ENCODE measurements around the gene WNT5B.
"Not testable (repeated sequence)": the region's sequence is repeated elsewhere in the genome, so short reads cannot be mapped to it uniquely, and the experiment has no call there.

The WNT5B gene

DNA sequence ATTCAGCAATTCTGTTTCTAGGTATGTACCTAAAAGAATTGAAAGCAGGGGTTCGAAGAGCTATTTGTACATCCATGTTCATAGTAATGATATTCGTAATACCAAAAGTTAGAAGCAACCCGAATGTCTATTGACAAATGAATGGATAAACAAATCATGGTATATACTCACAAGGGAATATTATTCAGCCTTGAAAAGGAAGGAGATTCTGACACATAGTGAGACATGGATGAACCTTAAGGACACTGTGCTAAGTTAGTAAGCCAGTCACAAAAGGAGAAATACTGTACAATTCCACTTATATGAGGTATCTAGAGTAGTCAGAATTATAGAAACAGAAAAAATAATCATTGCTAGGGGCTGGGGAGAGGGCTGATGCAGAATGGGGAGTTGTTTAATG is 30.3 kb upstream of the WNT5B start:
- DNase-seq (ENCODE audit: low spot score) = no peak

DNA sequence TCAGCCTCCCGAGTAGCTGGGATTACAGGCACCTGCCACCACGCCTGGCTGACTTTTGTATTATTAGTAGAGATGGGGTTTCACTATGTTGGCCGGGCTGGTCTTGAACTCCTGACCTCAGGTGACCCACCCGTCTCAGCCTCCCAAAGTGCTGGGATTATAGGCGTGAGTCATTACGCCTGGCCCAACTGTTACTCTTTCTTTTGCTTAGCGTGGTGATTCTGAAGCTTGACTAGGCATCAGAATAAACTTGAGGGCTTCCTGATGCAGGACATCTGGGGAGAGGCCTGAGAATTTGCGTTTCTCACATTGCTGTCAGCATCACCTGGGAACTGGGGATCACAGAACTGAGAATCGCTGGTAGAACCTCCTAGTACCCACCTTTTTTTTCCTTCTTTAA is 26.3 kb upstream of the WNT5B start:
- not testable (repeated sequence) for DNase-seq (ENCODE audit: low spot score)

DNA sequence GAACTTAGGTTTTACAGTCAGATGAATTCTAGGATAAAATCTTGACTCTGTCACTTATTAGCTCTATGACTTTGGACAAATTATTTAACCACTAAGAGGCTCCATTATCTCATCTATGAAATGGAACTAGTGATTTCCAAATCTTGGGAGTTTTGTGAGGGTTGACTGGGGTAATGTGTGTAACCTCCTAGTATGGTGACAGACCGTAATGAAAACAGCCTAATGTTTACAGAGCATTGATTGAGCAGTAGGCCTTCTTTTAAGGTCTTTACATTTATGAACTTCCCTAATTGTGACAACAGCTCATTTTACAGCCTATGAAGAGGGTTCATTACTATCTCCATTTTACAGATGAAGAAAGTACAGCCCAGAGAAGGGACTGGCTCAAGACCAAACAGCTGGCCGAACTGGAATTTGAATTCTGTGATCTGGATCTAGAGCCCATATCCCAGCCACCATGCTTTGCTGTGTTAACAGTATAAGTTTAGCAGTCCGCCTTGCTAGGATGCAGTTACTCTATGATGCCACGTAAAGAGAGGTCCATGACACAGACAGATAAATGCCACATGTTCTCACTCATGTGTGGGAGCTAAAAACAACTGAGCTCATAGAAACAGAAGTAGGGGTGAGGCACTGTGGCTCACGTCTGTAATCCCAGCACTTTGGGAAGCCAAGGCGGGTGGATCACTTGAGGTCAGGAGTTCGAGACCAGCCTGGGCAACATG is 25.6 kb upstream of the WNT5B start:
- no peak for DNase-seq (ENCODE audit: low spot score)

DNA sequence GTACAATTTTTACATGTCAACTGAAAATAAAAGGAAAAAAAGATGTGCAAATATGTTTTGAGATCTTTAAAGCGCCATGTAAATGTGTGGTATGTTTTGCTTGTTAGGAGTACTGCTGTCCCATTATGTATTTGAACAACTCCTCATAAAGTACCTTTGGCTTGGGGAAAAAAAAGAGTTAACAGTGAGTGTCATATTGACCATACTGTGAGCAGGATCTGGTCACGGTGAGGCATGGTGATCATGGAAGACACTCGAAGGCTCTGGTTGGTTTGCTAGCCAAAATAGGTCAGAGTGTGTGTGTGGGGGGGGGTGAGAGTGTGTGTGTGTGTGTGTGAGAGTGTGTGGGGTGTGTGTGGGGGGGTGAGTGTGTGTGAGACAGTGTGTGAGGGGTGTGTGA is 24.6 kb upstream of the WNT5B start:
- no peak for DNase-seq (ENCODE audit: low spot score)

DNA sequence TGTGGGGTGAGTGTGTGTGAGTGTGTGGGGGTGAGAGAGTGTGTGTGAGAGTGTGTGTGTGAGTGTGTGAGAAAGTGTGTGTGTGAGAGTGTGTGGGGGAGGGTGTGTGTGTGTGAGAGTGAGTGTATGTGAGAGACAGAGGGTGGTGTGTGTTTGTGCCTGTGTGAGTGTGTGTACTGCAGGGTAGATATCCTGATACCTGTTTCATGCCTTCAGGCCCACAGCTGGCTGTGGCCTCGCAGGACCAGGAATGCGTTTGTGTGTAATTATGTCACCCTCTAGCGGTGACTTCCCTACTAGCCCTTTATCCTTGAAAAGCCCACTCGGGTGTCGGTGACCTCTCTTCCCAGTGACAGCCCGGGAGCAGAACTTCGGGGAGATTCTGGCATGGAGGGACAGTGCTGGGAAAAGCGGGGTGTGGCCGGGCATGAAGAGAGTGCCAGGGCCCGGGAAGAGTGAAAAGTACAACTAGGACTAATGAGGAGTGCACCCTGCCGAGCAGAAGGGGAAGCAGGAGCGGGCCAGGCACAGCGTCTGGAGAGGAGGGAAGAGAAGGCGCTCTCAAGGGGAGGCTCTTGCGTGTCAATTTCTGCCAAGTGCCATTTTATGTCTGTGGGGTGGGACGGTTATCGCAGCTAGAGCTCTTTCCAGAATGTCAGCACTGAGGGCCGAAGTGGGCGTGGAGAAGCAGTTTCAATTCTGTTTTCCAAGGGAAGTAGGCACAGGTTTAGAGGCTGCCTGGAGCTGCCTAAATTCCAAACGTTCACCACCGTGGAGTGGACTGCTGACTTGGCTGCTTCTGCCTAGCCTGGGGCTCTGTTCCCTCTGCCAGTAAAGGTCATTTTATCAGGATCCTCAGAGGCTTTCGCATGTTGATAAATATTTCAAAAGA is 23.7 kb upstream of the WNT5B start:
- DNase-seq (ENCODE audit: low spot score) = peak; percentile 83

DNA sequence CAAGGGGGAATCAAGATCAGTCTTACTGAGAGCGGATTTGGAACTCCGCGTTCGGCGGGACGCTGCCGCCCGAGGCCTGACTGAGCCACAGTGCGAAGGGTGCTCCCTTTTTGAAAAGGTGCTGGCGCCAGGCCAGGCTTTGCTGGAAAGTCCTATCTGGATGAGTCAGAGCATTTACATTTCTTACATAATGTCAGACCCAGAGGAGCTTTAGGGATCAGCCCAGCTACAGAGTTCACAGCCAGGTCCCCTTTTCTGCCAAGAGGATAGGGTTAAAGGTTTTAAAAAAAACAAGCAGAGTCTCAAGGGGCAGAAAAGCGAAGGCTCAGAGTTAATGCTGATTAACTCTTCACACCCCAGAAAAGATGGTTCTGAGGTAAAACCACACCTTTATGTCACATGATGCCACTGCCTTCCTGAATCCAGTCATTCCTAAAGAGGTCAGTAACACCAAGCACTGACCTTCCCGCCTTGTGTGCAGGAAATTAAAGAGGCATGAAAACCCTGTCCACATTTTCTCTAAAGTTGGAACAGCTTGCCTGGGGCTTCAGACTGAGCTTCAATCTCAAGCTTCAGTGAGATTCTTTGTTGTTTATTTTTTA is 22.9 kb upstream of the WNT5B start:
- DNase-seq (ENCODE audit: low spot score) = peak; percentile 89

DNA sequence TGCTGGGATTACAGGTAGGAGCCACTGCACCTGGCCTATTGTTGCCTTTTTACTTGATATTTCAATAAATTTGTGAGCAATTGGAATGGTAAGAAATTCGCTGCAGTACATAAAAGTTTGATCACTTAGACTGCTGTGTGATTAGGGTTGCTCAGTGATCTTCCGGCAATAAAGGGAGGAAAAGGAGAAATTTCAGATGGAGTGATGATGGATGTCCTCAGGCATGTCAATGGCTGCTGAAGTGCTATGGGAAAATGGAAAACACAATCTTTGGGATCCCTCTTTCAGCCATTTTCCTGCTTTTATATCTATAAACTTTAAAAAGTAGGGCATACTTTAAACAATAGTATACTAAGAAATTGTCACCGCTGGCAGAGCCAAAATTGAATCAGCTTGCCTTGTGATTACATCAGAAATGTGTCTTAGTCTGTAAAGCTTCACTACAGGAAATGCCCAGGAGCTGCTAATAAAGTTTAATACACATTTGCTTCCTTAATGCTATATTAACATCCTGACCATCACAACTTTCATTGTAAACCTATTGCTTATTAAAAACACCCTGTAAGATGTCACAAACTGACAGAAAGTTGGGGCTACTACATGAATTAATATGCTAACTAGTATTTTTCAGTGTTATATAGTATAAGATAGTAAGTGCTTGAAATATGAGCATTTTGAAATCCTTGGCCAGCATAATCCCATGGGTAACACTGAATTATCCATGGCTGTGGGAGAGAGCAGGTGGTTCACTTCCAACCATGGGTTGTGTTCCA is 20.9 kb upstream of the WNT5B start:
- DNase-seq (ENCODE audit: low spot score) = peak; percentile 49

DNA sequence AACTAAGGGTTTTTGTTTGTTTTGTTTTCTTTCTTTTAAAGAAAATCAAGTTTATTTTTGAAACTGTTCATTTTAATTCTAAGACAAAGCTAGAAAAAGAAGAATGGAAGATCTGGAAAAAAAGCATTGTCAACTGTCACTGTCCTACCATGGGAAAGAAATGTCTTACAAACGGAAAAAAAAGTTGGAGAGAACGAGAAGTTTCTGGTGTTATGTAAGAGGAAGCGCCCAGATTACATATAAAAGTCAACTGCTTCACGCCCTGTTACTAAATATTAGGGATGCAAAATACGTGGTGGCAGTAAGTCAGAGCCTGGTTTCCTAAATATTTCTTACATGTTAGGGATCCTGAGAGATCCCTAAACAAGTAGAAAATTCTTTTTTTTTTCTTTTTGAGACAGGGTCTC is 20.3 kb upstream of the WNT5B start:
- no peak for DNase-seq (ENCODE audit: low spot score)

DNA sequence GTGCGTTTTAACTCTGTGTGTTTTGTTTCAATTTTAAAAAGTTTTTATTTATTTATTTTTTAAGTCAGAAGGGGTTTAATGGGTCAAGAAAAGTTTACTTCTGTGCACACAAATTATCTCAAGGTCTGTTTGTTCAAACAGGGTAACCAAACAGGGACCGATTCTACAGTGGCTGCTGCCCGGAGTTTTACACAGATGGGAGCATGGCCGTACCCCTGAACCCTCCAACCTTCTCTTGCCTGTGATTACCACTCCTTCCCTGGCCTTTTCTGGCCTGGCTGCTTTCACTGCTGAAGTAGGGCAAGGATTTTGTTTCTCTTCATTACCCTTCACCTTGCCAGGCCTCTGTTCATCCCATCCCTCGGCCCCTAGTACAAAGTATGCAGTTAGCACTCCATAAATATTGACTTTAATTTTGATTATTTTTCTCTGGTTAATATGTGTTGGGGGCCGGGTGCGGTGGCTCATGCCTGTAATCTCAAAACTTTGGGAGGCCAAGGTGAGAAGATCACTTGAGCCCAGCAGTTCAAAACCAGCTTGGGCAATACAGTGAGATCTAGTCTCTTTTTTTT is 18.9 kb upstream of the WNT5B start:
- no peak for DNase-seq (ENCODE audit: low spot score)

DNA sequence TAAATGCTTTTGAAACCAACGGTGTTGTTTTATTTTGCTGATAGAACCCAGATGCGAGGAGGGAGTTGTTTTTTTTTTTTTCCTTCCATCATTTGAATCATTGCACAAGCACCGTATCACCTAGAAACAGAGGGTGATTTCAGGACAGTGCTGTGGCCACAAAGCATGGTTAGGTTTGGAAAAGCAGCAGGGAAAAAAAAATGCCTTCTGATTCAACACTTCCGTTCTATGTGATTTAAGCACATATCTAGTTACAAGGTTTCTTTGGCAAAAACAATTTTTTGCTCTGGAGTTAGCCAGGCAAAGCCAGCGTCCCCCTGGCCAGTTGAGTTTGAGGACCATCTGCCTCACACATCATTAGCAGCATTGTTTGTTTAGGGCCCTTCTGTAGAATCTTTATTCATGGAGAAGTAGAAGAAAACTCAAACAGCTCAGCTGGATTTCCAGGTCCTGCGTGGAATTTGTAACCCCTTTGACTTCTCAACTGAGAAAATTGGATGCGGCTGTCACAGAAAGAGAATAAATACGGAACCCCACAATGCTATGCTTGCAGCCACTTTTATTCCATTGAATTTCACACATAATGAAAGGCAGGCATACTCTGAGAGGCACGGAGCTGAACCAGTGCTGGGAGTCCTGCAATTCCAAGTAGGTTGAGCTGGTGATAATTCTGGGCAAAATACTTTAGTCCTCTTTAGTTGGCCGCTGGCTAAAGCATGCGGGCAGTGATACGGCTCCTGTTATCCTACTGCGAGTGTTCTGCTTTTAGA is 17.0 kb upstream of the WNT5B start:
- DNase-seq (ENCODE audit: low spot score) = no peak

DNA sequence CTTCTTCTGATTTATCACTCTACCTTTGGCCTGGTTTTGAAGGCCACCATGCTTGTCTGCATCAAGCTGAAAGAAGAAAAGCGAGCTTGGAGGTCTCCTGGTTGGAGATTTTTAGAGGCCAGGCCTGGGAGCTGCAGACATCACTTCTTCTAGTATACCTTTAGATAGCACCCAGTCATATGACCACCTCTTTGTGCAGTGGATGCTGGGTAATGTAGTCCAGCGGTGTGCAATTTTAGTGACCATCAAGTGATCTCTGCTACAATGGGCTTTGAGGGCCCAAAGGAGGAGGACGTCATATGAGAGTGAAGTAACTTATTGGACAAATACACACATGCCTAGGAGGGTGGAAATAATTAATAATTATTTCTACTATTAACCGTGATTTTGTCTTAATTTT is 15.2 kb upstream of the WNT5B start:
- no peak for DNase-seq (ENCODE audit: low spot score)

DNA sequence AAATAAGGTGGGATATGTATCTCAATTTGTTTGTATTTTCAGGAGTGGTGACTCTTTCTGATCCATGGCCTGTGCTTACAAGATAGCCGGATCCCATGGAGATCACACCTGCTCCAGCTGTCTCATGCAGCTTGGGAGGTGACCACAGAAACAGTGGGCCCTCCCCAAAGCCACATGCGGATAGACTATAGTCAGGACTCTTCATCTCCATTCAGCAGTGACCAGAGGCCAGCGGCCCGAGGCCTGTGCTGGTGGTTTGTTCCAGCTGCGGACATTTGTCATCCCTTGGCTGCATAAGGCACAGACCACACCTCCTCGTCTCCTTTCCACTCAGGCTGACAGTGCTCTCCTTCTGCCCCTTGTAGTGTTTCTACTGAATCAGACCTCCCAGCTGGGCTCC is 14.7 kb upstream of the WNT5B start:
- DNase-seq (ENCODE audit: low spot score) = no peak

DNA sequence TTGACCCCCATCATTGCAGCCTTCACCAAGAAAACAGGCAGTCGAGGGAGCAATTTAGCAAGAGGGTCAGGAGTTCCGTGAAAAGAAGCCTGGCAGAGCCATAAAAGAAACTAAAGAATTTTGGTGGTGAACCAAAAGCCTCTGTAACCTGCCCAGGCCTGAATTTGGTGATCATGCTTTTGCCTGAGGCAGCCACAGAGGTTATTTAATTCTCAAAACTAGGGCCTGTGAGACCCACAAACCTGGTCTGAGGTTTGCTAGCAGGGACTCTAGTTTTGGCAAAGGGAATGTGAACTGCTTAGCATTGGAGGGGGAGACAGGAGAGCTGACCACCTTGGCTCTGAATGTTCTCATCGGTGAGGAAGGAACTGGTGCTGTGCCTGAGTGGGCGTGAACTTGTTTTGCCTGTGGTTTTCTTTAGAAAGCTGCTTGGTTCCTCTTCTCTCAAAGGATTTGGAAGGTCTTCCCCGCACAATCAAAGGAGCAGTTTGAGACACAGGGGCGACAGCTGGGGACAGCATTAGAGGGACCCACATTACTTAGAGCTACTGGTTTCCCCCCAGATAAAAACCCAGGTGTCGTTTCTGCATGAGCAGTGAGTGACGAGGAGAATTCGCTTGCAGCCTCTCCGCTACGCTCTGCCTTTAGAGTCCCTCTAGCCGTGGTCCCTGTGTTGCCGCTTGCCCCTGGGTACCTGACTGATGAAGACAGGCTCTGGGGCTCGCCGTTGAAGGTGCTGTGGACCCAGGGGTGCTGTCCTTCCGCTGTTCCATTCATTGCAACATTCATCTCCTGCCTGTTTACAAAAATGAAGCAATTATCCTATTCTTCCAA is 12.6 kb upstream of the WNT5B start:
- no peak for DNase-seq (ENCODE audit: low spot score)

DNA sequence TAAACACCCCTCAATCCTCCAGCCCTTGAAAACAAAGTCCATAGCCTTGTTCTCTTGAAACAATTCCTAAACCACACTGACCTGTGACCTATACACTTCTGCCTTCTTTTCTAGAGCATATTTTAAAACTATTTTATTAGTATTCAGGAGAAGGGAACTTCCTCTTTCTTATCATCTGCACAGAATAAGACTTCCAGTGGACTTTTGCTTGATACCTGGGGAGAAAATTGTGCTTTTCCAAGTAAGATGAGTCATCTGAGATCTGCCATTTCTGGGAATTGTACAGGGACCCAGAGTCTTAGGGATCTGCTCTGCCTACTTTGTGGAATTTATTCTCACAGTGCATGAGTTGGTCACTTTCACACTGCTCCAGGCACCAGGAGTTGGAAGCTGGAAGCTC is 10.5 kb upstream of the WNT5B start:
- no peak for DNase-seq (ENCODE audit: low spot score)

DNA sequence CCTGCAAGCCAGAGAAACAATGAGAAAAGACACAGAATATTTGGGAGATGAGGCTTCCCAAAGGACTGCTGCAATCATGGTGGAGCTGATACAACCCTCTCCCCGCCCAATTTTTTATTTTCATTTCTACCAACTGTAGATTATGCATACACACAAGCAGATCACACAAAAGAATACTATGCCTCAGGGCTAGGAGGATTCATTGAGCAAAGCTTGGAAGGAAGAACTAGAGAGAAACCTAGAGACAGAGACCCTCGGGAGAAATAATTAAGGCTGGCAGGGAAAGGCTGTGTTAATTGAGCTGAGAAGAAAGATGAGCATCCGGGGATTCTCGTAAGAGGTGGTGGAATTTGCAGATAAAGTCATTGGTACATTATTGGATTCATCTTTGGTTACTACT is 9.9 kb upstream of the WNT5B start:
- DNase-seq (ENCODE audit: low spot score) = no peak

DNA sequence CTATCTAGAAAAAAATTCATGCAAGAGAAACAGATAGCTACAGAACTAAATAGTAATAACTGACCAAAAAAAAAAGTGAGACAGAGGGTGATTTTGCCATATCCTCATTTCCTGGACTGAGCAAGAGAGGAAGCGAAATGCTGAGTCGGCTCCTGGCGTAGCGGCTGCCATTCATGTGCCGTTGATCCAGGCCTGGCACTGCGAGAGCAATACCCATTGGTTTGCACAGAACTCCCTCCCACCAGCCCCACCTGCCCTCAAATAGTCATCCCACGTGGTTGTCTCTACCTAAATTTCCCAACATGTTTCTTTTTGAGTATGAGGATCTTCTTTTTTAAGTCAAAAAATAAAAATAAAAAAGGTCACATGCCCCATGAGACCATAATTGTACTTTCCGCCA is 9.4 kb upstream of the WNT5B start:
- DNase-seq (ENCODE audit: low spot score) = no peak

DNA sequence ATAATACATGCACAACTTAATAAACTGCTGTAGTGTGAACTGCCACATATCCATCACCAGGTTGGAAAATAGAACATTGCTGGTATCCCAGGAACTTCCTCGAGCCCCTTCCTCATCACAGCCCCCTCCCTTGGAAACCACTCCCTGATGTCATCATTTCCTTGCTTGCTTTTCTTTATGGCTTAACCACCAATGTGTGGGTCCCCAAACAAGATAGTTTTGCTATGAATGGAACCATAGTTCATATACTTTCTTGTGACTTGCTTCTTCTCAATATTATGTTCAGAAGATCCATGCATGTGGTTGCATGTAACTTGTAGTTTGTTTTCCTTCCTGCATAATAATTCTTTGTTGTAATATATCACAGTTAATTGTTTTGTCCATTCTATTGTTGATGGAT is 8.9 kb upstream of the WNT5B start:
- DNase-seq (ENCODE audit: low spot score) = no peak

DNA sequence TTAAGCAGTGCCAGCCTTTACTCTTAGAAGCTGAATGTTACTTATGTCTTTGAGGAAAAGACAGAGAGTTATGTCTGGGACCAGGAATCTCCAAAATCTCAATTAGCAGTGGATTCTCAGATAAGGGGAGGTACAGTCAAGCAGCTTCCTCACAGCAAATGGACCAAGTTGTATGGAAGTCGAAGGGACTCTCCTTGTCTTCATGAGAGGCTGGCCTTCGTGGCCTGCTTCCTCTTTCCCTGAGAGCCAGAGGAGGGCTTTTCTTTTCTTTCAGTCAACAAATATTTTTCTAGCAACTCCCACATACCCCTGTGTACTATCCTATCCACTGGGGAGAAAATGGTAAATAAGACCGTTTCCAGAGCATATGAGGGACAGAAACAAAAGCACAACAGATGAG is 6.6 kb upstream of the WNT5B start:
- DNase-seq (ENCODE audit: low spot score) = no peak

DNA sequence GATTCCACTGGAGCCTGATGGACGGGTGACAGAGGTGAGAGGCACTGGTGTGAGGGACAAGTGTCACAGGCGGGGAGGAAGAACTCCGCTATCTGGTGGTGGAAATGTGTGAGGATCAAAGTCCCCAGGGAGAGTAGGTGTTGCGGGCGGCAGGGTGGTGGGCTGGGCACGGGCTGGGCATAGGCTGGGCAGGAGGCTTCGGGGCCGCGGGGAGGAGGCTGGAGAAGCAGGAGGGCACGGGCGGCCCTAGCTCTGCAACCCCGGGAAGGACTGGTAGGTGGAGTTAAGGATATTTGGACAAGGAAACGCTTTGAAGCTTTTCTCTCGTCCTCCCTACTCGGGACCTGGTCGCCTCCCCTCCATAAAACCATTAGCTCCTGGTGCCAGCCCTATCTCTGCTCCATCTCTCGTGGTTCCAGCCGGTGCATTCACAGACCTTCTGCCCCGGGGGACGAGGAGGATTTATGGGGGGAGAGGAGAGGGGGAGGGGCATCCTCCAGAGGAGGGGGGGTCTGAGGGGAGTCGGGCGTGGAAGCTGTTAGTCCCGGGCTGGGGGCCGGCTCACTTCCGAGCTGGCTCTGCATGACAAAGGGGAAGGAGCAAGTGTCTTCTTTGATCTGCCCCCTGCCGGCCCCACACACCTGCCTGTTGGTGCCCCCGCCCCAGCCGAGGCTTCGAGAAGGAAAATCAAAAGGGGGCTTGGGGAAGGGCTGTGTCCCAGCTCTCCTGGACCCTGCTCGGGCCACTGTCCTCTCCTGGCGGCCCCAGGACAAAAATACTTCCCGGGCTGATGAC is 504 bp downstream of the WNT5B start:
- DNase-seq (ENCODE audit: low spot score) = no peak

All from RKO (cell line).